Fibroblast of villous mesenchyme (primary cell): ENCODE measurements around the gene DPM2. TPM values are rescaled to one million over a fixed set of nuclear protein-coding genes. Genes with fewer than 3 reads are reported as not detected.

ENCODE experiments used
- DNase-seq: peaks from one replicate; pipeline ENCODE4 v3.0.0-alpha.2; 2010; ENCODE audit warnings: low read depth
- H3K4me3 ChIP-seq: 2 replicates; pipeline ENCODE4 v1.5.1; 2011; ENCODE audit warnings: low read depth, mild to moderate bottlenecking, low read length
- total RNA-seq: library from RNA; depleted of rRNA; stranded (reverse); fragments of >200 nt; gene quantifications from 2 replicates; pipeline ENCODE4 v1.2.3, GENCODE V29; 2012
- TF ChIP-seq, protein P1 (sequence below): IDR thresholded peaks from 2 replicates; pipeline ENCODE4 v1.5.1; 2012; ENCODE audit warnings: low read depth, mild to moderate bottlenecking, low read length; ENCODE audit not compliant: insufficient read depth

Gene DPM2
- total RNA-seq, 1 donor, result 11.2 TPM

DNA sequence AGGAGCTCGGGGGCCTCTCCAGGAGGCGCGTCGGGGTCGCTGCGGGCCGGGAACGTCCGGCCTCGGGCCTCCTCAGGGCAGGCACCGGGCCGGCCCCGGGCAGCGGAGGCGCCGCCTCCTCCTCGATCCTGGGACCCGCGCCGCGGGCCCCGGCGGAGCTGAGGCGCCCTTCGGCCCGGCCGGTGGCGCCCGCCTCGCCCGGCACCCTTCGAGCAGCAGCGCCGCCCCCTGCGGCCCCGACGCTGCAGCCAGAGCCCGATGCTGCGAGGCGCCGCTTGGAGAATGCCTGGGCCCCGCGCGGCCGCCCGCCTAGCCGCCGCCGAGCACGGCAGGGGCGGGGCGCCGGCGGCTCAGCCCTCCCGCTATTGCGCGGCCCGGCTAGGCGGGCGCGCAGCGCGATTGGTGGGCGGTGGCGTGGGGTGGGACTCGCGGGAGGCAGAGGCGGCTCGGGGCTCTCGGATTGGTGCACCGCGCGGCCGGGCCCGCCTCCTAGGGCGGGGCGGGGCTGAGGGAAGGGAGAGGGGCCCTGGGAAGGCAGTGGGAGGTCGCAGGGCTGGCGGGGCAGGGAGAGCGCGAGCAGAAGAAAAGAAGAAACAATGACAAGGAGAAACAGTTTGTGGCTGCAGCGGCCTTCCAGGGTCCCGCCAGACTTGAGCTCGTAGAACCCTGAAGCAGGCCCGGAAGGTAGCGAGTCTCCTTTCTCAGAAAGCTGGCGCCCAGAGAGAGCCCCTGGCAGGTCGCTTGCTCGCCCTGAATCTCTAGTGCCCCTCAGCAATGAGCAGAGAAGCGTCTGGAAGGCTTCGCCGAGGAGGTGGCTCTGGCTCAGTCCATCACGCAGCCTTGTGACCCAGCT, 43.3 kb upstream of the DPM2 start, which contains the start of gene EEIG1:
TSS of gene EEIG1 (minus strand) at position 284 of the 853 bp plus-strand sequence. CDS start 852 bp downstream, outside the sequence.
- peak within 1 kb of the TSS; percentile 88 for H3K4me3 ChIP-seq
- TF ChIP-seq, protein P1, sequence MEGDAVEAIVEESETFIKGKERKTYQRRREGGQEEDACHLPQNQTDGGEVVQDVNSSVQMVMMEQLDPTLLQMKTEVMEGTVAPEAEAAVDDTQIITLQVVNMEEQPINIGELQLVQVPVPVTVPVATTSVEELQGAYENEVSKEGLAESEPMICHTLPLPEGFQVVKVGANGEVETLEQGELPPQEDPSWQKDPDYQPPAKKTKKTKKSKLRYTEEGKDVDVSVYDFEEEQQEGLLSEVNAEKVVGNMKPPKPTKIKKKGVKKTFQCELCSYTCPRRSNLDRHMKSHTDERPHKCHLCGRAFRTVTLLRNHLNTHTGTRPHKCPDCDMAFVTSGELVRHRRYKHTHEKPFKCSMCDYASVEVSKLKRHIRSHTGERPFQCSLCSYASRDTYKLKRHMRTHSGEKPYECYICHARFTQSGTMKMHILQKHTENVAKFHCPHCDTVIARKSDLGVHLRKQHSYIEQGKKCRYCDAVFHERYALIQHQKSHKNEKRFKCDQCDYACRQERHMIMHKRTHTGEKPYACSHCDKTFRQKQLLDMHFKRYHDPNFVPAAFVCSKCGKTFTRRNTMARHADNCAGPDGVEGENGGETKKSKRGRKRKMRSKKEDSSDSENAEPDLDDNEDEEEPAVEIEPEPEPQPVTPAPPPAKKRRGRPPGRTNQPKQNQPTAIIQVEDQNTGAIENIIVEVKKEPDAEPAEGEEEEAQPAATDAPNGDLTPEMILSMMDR, result no peak
- peak; percentile 89 for DNase-seq

DNA sequence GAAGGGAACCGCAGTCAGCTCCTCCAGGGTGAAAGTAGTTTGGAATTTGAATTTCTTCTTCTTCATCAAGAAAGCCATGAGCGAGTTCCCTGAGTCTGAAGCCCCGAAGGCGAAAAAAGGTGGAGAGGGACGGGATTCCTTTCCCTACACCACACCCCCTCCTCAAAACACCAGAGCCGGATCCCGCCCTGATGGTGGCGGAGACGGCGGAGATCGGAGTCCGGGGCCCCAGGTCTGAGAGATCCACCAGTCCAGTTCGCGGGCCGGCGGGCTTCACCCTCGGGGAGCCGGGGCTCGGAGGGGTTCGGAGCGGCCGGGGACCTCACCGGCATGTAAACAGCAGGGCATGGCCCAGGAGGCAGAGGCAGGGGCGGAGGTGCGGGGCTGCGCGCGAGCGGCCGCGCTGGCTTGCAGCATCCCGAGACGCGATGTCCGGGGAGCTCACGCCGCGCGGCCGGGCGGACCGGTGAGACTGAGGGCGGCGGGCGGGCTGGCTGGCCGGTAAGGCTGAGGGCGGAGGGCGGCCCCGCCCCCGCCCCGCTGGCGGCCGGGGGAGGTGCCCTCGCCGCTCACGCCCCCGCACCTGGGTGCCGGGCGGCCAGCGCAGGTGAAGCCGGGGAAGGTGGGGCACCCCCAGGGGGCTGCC, 42.5 kb upstream of the DPM2 start:
- TF ChIP-seq, protein P1, result no peak
- peak overlapping the region; percentile 88 for H3K4me3 ChIP-seq
- DNase-seq, result peak; percentile 40

- H3K4me3 ChIP-seq, result peak overlapping the region; percentile 88
- TF ChIP-seq, protein P1, result no peak
- DNase-seq, result peak; percentile 62
Observed at GRCh38 chr9:127979333-127980059, 41.8 kb upstream of the DPM2 start.

DNA sequence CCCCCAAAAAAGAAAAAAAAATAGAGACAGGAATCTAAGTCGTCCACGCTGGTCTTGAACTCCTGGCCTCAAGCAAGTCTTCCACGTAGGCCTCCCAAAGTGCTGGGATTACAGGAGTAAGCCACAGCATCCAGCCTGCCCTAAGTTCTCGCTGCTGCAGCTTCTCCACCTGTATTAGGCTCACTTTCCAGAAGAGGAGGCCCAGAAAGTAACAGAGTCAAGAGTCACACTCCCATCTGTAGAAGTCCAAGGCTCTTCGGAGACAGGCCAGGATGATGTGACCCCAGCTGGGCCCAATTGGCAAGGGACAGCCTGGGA, 41.3 kb upstream of the DPM2 start:
- TF ChIP-seq, protein P1, result no peak
- no peak for DNase-seq
- H3K4me3 ChIP-seq, result peak overlapping the region; percentile 88

DNA sequence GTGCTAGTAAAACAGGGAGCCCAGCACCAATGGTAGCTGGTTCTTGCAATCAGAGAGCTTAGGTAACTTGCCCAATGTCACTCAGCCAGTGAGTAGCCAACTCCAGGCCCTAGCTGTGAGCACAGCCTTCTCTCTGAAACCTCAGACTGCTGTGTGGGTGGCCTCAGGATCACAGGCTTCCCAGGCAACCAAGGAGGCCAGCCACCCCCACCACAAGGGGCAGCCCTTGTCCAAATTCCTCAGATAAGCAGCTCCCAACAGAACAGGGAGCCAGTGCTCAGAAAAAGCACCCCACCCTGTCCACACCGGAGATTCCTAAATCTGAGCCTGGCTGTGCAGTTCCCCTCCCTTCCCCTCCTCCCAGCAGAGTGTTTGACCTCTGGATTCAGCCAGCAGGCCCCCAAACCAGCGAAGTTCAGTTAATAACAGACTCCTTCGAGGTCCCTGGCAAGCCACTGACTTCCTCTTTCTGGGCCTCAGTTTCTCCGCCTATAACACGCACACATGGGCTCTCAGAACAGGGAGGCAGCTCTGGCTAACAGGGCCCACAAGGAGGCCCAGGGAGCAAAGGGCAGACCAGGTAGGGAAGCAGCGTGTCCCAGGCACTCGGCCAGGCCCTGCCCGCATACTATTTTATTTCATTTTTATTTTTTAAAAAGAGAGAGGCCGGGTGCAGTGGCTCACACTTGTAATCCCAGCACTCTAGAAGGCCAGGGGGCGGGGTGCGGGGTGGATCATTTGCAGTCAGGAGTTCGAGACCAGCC, 40.4 kb upstream of the DPM2 start:
- H3K4me3 ChIP-seq, result peak overlapping the region; percentile 88
- DNase-seq, result peak; percentile 94
- TF ChIP-seq, protein P1, result no peak
